Jurkat, Clone E6-1 (cell line): ENCODE measurements around the gene MBP.

Source experiments
- DNase-seq: peaks from one replicate; pipeline ENCODE4 v3.0.0-alpha.2; 2011; ENCODE audit warnings: low read depth, low spot score
- H3K4me3 ChIP-seq: 2 replicates; pipeline ENCODE4 v1.5.1; 2011; ENCODE audit warnings: mild to moderate bottlenecking, low read length, control low read depth, moderate library complexity

The MBP gene

GRCh38 chr18:77006305-77007175 is 126.0 kb downstream of the MBP start:
- no peak overlapping the region for H3K4me3 ChIP-seq
- no peak for DNase-seq

- DNase-seq, result no peak
- no peak overlapping the region for H3K4me3 ChIP-seq
These were observed 126.9 kb downstream of the MBP start for GRCh38 chr18:77005651-77006195.

GRCh38 chr18:77004555-77005380 is 127.8 kb downstream of the MBP start:
- DNase-seq, result peak; percentile 59

GRCh38 chr18:77003316-77003715 is 129.3 kb downstream of the MBP start:
- no peak for DNase-seq
- no peak overlapping the region for H3K4me3 ChIP-seq

More at GRCh38 chr18:77004555-77005380, 127.8 kb downstream of the MBP start:
- no peak overlapping the region for H3K4me3 ChIP-seq

GRCh38 chr18:77002496-77002895 is 130.1 kb downstream of the MBP start:
- no peak overlapping the region for H3K4me3 ChIP-seq
- DNase-seq, result no peak

- H3K4me3 ChIP-seq, result no peak overlapping the region
- DNase-seq, result no peak
These were observed 130.6 kb downstream of the MBP start for GRCh38 chr18:77001979-77002378.

- no peak for DNase-seq
- no peak overlapping the region for H3K4me3 ChIP-seq
These were observed 131.5 kb downstream of the MBP start for GRCh38 chr18:77001041-77001440.

- DNase-seq, result no peak
- H3K4me3 ChIP-seq, result no peak overlapping the region
These were observed 132.1 kb downstream of the MBP start for GRCh38 chr18:77000527-77000926.

GRCh38 chr18:76999077-76999476 is 133.5 kb downstream of the MBP start:
- DNase-seq, result no peak
- no peak overlapping the region for H3K4me3 ChIP-seq

GRCh38 chr18:76997951-76998808 is 134.4 kb downstream of the MBP start:
- H3K4me3 ChIP-seq, result no peak overlapping the region
- no peak for DNase-seq

- no peak overlapping the region for H3K4me3 ChIP-seq
- no peak for DNase-seq
These were observed 136.2 kb downstream of the MBP start for GRCh38 chr18:76996429-76996828.

- no peak overlapping the region for H3K4me3 ChIP-seq
- no peak for DNase-seq
These were observed 136.7 kb downstream of the MBP start for GRCh38 chr18:76995896-76996295.

GRCh38 chr18:76994086-76994654 is 138.4 kb downstream of the MBP start:
- no peak for DNase-seq
- no peak overlapping the region for H3K4me3 ChIP-seq

- no peak for DNase-seq
- no peak overlapping the region for H3K4me3 ChIP-seq
These were observed 139.0 kb downstream of the MBP start for GRCh38 chr18:76993573-76993972.

- DNase-seq, result no peak
- no peak overlapping the region for H3K4me3 ChIP-seq
These were observed 139.5 kb downstream of the MBP start for GRCh38 chr18:76993085-76993382.

GRCh38 chr18:76992226-76993084 is 140.1 kb downstream of the MBP start:
- no peak overlapping the region for H3K4me3 ChIP-seq
- DNase-seq, result no peak

GRCh38 chr18:76991021-76991688 is 141.4 kb downstream of the MBP start:
- DNase-seq, result no peak
- H3K4me3 ChIP-seq, result no peak overlapping the region
